Neural crest cell (in vitro differentiated cells): ENCODE measurements around the gene C4BPB. TPM values are rescaled to one million over a fixed set of nuclear protein-coding genes. Genes with fewer than 3 reads are reported as not detected.
"Not testable (repeated sequence)": the region's sequence is repeated elsewhere in the genome, so short reads cannot be mapped to it uniquely, and the experiment has no call there.

ENCODE experiments used
- DNase-seq: peaks from one replicate; pipeline ENCODE4 v3.0.0; 2021; ENCODE audit warnings: low read depth, mixed read lengths, low spot score
- H3K27ac Mint-ChIP-seq: one replicate; pipeline ENCODE4 v1.8.0; 2021; ENCODE audit warnings: mild to moderate bottlenecking, mixed read lengths; ENCODE audit not compliant: unreplicated experiment
- H3K27me3 Mint-ChIP-seq: 2 replicates; pipeline ENCODE4 v1.8.0; 2021; ENCODE audit warnings: low read depth, mild to moderate bottlenecking, mixed read lengths
- H3K36me3 Mint-ChIP-seq: 2 replicates; pipeline ENCODE4 v1.8.0; 2021; ENCODE audit warnings: low read depth, mild to moderate bottlenecking, mixed read lengths
- H3K4me1 Mint-ChIP-seq: 2 replicates; pipeline ENCODE4 v1.8.0; 2021; ENCODE audit warnings: mixed read lengths
- H3K4me3 Mint-ChIP-seq: one replicate; pipeline ENCODE4 v1.8.0; 2021; ENCODE audit warnings: mild to moderate bottlenecking, mixed read lengths
- H3K9me3 Mint-ChIP-seq: 2 replicates; pipeline ENCODE4 v1.8.0; 2021; ENCODE audit warnings: mixed read lengths
- long read RNA-seq: library from polyadenylated mRNA; unstranded; transcript quantifications from one replicate; pipeline ENCODE4 v2.0.0, GENCODE V29; 2020
- total RNA-seq: library from RNA; stranded (reverse); gene quantifications from 2 replicates; pipeline ENCODE4 v1.2.1, GENCODE V29; 2021
- TF ChIP-seq, protein P1 (sequence below): fragments of 200-600 bp; sonication (generic); conservative IDR thresholded peaks from 2 replicates; pipeline ENCODE4 v1.5.0; 2021; ENCODE audit warnings: antibody characterized with exemption, mild to moderate bottlenecking

The C4BPB gene
- not detected in 2 replicates for total RNA-seq
- long read RNA-seq, result 0 reads

- Mint-ChIP-seq H3K9me3 (no peaks in the 10 kb centered on the region), H3K27me3 (peaks cover 10% of the 10 kb centered on the region), H3K4me1 (peaks cover 5% of the 10 kb centered on the region), H3K36me3 (no peaks in the 10 kb centered on the region), H3K4me3 (no peak within 1 kb of the TSS), H3K27ac (no peak within 1 kb of the TSS)
- no peak for DNase-seq
- TF ChIP-seq, protein P1, sequence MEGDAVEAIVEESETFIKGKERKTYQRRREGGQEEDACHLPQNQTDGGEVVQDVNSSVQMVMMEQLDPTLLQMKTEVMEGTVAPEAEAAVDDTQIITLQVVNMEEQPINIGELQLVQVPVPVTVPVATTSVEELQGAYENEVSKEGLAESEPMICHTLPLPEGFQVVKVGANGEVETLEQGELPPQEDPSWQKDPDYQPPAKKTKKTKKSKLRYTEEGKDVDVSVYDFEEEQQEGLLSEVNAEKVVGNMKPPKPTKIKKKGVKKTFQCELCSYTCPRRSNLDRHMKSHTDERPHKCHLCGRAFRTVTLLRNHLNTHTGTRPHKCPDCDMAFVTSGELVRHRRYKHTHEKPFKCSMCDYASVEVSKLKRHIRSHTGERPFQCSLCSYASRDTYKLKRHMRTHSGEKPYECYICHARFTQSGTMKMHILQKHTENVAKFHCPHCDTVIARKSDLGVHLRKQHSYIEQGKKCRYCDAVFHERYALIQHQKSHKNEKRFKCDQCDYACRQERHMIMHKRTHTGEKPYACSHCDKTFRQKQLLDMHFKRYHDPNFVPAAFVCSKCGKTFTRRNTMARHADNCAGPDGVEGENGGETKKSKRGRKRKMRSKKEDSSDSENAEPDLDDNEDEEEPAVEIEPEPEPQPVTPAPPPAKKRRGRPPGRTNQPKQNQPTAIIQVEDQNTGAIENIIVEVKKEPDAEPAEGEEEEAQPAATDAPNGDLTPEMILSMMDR, result no peak
Measured at GRCh38 chr1:207088701-207089626, at the start of gene C4BPB. Gene C4BPB (plus strand): TSS chr1:207088860. CDS start chr1:207089532, 672 bp downstream.

GRCh38 chr1:207039380-207040180 is 49.1 kb upstream of the C4BPB start:
- no peak for DNase-seq
- Mint-ChIP-seq H3K27ac (peak overlapping the region; percentile 10), H3K27me3 (no peaks in the 10 kb centered on the region), H3K9me3 (peaks cover 5% of the 10 kb centered on the region), H3K4me3 (peak overlapping the region; percentile 1), H3K4me1 (peaks cover 9% of the 10 kb centered on the region), H3K36me3 (peaks cover 8% of the 10 kb centered on the region)
- TF ChIP-seq, protein P1, result no peak

DNA sequence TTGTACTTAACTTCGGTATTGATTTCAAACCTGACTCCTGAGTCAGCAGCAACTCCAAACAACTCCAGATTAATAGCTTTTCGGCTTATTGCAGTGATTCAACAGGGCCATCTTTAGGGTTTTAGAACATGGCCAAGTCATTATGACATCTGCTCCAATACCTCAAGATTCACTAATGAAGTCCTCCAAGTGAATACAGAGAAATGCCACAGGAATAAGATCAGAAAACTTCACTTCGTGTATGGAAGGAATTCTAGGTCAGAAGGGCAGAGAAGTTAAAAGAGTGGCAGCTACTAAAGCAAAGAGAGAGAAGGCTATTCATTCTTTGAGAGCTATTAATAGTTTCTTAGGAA is 48.5 kb upstream of the C4BPB start:
- Mint-ChIP-seq H3K9me3 (peaks cover 5% of the 10 kb centered on the region), H3K27me3 (no peaks in the 10 kb centered on the region), H3K27ac (no peak overlapping the region), H3K36me3 (peaks cover 8% of the 10 kb centered on the region), H3K4me1 (peaks cover 9% of the 10 kb centered on the region), H3K4me3 (peak overlapping the region; percentile 1)
- TF ChIP-seq, protein P1, result no peak
- DNase-seq, result no peak

- Mint-ChIP-seq H3K27ac (peak overlapping the region; percentile 90), H3K4me1 (peaks cover 14% of the 10 kb centered on the region), H3K36me3 (peaks cover 13% of the 10 kb centered on the region)
- H3K4me3 Mint-ChIP-seq, H3K27me3 Mint-ChIP-seq, DNase-seq, H3K9me3 Mint-ChIP-seq: not testable (repeated sequence)
Measured at GRCh38 chr1:207041397-207041796, 47.3 kb upstream of the C4BPB start.

DNA sequence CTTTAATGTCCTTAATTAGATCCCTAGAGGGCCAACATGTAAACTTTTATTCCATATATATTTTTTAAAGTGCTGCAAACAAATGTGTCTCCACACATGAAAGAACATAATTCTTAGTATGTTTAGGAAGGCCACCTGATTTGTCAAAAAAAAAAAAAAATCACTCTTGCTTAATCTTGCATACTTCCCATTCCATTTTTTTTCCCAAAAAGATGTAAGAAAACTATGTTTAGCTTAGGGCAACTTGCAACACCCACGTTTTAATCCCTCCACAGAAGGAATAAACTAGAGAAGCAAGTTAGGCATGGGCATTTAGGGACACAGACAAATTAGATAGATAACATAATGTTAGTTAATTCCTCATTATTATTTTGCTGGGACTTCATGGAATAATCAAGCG is 43.2 kb upstream of the C4BPB start:
- DNase-seq, result no peak
- TF ChIP-seq, protein P1, result no peak
- peaks cover 5% of the 10 kb centered on the region for H3K9me3 Mint-ChIP-seq
- H3K27me3 Mint-ChIP-seq, result no peaks in the 10 kb centered on the region
- H3K4me1 Mint-ChIP-seq, result peaks cover 32% of the 10 kb centered on the region
- no peak overlapping the region for H3K4me3 Mint-ChIP-seq
- peaks cover 13% of the 10 kb centered on the region for H3K36me3 Mint-ChIP-seq
- no peak overlapping the region for H3K27ac Mint-ChIP-seq
